Mesenchymal stem cell (in vitro differentiated cells and primary cell): ENCODE measurements around the gene ARPC3. TPM values are rescaled to one million over a fixed set of nuclear protein-coding genes. Genes with fewer than 3 reads are reported as not detected.

Experiments
- small RNA-seq: library from polyadenylated mRNA; stranded (forward); fragments of <200 nt; extraction: miRNeasy Mini kit (QIAGEN cat#:217004); gene quantifications from one replicate; pipeline ENCODE3, GENCODE V24; 2013; ENCODE audit warnings: low read depth

ARPC3 gene

Small RNA genes within 50 kb of the gene (small RNA-seq; reads per million reads assigned to genes)
- not detected for gene RF00278
